ENCODE data around the gene UST.
"Not testable (repeated sequence)": the region's sequence is repeated elsewhere in the genome, so short reads cannot be mapped to it uniquely, and the experiment has no call there.

UST gene

GRCh38 chr6:148944608-148945007 lies 197.8 kb downstream of the UST start:
- H3K9ac ChIP-seq (ENCODE audit: low read length) = no peak overlapping the region
- DNase-seq (ENCODE audit: low read depth) = no peak

GRCh38 chr6:148945301-148946021 lies 198.6 kb downstream of the UST start:
- H3K4me1 ChIP-seq (ENCODE audit: control insufficient read depth, insufficient read depth, low read length) = peaks cover 22% of the 10 kb centered on the region
- H3K9me3 ChIP-seq (ENCODE audit: control insufficient read depth, low read length) = no peaks in the 10 kb centered on the region
- no peak overlapping the region for H3K9ac ChIP-seq (ENCODE audit: low read length)
- peak; percentile 38 for DNase-seq (ENCODE audit: low read depth)
- no peaks in the 10 kb centered on the region for H3K27me3 ChIP-seq (replicated peaks; ENCODE audit: control insufficient read depth, insufficient read depth, low read length)
- H3K36me3 ChIP-seq (ENCODE audit: control insufficient read depth, insufficient read depth, low read length, severe bottlenecking) = no peaks in the 10 kb centered on the region
- H3K4me3 ChIP-seq (ENCODE audit: low read length) = no peak overlapping the region

More at GRCh38 chr6:148944608-148945007, 197.8 kb downstream of the UST start:
- H3K4me1 ChIP-seq (ENCODE audit: control insufficient read depth, insufficient read depth, low read length) = peaks cover 22% of the 10 kb centered on the region
- H3K36me3 ChIP-seq (ENCODE audit: control insufficient read depth, insufficient read depth, low read length, severe bottlenecking) = no peaks in the 10 kb centered on the region
- H3K9me3 ChIP-seq (ENCODE audit: control insufficient read depth, low read length) = no peaks in the 10 kb centered on the region
- H3K4me3 ChIP-seq (ENCODE audit: low read length) = no peak overlapping the region
- H3K27me3 ChIP-seq (replicated peaks; ENCODE audit: control insufficient read depth, insufficient read depth, low read length) = no peaks in the 10 kb centered on the region

DNA sequence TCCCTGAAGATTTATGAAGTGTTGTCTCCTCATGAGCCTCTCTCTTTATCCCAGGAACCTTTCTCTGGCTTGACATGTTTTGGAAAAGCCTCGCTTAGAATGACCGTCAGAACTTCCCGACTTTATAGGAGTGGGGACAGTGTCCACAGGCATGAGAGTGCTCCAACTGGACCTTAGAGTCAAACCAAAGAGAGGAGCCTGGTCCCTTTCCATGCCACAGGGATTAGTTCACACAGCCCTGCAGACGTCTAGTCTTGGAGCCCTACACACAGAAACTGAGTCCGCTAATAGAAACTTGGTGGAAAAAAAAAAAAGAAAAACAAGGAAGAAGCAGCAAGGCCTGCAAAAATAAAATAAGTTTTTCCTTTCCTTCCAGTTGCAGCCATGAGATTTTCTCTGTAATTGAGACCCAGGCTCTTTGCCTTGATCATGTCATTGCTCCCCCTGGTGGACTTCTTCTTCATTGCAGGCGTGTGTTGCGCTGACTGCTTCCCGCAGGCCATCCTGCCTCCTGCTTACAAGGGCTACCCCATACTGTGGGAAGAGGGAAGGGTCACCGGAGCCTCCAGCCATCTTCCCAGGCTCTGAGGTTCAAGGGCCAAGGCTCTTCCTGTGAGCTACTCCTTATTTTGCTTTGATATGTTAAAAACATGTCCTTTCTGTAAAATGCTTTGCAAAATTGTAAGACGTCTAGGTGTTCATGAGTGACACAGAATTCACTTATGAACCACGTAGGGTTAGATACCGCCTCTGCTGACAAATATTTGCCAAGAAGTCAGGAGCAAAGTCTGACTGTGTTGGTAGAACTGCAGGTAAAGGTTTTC lies 201.0 kb downstream of the UST start:
- no peaks in the 10 kb centered on the region for H3K36me3 ChIP-seq (ENCODE audit: control insufficient read depth, insufficient read depth, low read length, severe bottlenecking)
- peaks cover 31% of the 10 kb centered on the region for H3K4me1 ChIP-seq (ENCODE audit: control insufficient read depth, insufficient read depth, low read length)
- peak; percentile 95 for DNase-seq (ENCODE audit: low read depth)
- H3K4me3 ChIP-seq (ENCODE audit: low read length) = no peak overlapping the region
- H3K27me3 ChIP-seq (replicated peaks; ENCODE audit: control insufficient read depth, insufficient read depth, low read length) = no peaks in the 10 kb centered on the region
- H3K9ac ChIP-seq (ENCODE audit: low read length) = no peak overlapping the region
- H3K9me3 ChIP-seq (ENCODE audit: control insufficient read depth, low read length) = no peaks in the 10 kb centered on the region

- DNase-seq (ENCODE audit: low read depth) = no peak
- peak overlapping the region; percentile 19 for H3K9ac ChIP-seq (ENCODE audit: low read length)
- no peaks in the 10 kb centered on the region for H3K9me3 ChIP-seq (ENCODE audit: control insufficient read depth, low read length)
- no peaks in the 10 kb centered on the region for H3K27me3 ChIP-seq (replicated peaks; ENCODE audit: control insufficient read depth, insufficient read depth, low read length)
- H3K4me3 ChIP-seq (ENCODE audit: low read length) = no peak overlapping the region
- H3K4me1 ChIP-seq (ENCODE audit: control insufficient read depth, insufficient read depth, low read length) = peaks cover 18% of the 10 kb centered on the region
- H3K36me3 ChIP-seq (ENCODE audit: control insufficient read depth, insufficient read depth, low read length, severe bottlenecking) = no peaks in the 10 kb centered on the region
Measured at GRCh38 chr6:148951662-148952061, 204.8 kb downstream of the UST start.

DNA sequence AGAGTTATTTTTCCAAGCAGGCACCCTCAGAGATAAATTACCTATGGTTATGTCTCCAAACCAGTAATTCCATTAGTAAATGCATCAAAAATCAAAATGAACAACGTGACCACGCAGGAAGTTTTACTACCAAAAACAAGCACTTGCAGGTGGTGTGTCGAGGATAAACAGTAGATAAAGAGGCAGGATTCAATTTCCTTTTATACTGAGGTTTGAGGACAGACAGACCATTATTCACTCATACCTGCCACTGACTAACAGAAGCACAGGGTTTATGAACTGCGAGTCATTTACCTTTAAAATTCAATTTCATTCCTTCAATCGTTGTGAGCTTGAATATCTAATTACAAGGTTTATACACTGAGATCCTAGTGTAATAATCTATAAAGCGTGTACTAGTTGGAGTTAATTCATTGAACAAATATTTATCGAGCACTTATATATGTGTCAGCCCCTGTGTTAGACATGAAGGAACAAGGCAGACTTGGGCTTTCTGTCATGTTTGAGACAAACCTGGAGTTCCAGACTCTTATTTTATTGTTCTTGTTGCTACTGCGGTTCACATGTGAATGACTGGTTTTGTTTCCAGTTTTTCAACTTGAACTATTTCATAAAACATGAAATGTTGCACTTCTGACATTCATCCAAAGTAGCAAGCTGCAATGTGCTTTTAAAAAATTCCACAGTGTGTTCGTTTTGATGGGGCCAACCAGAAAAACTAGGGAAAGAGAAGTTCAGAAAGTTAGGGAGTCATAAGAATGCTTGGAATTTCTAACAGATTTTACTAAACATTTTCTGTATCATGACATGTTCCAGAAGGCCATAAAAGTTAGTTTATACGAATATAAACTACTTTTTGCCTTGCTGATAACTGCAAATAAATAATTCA lies 205.6 kb downstream of the UST start:
- Histone ChIP-seq H3K9me3 (ENCODE audit: control insufficient read depth, low read length) (no peaks in the 10 kb centered on the region), H3K4me3 (ENCODE audit: low read length) (peak overlapping the region; percentile 45), H3K9ac (ENCODE audit: low read length) (peak overlapping the region; percentile 36), H3K4me1 (ENCODE audit: control insufficient read depth, insufficient read depth, low read length) (peaks cover 18% of the 10 kb centered on the region), H3K36me3 (ENCODE audit: control insufficient read depth, insufficient read depth, low read length, severe bottlenecking) (no peaks in the 10 kb centered on the region), H3K27me3 (replicated peaks; ENCODE audit: control insufficient read depth, insufficient read depth, low read length) (no peaks in the 10 kb centered on the region)
- peak; percentile 73 for DNase-seq (ENCODE audit: low read depth)

DNA sequence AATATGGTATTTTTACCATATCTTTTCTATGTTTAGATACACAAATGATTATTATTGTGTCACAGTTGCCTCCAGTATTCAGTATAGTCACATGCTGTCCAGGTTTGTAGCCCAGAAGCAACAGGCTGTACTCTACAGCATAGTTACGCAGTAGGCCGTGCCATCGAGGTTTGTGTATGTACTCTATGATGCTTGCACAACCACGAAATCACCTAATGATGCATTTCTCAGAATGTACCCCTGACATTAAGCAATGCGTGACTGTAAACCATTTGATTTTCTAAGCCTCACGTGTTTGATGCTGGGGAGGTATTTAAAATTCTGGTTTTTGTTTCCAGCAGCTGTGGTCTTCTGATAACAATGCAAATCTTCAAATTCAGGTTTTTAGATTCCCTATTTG lies 207.6 kb downstream of the UST start:
- Histone ChIP-seq H3K9ac (ENCODE audit: low read length) (no peak overlapping the region), H3K9me3 (ENCODE audit: control insufficient read depth, low read length) (no peaks in the 10 kb centered on the region), H3K27me3 (replicated peaks; ENCODE audit: control insufficient read depth, insufficient read depth, low read length) (no peaks in the 10 kb centered on the region), H3K4me3 (ENCODE audit: low read length) (no peak overlapping the region), H3K36me3 (ENCODE audit: control insufficient read depth, insufficient read depth, low read length, severe bottlenecking) (no peaks in the 10 kb centered on the region), H3K4me1 (ENCODE audit: control insufficient read depth, insufficient read depth, low read length) (peaks cover 14% of the 10 kb centered on the region)
- DNase-seq (ENCODE audit: low read depth) = no peak

- peaks cover 14% of the 10 kb centered on the region for H3K4me1 ChIP-seq (ENCODE audit: control insufficient read depth, insufficient read depth, low read length)
- no peaks in the 10 kb centered on the region for H3K27me3 ChIP-seq (replicated peaks; ENCODE audit: control insufficient read depth, insufficient read depth, low read length)
- no peaks in the 10 kb centered on the region for H3K36me3 ChIP-seq (ENCODE audit: control insufficient read depth, insufficient read depth, low read length, severe bottlenecking)
- DNase-seq (ENCODE audit: low read depth) = no peak
- no peaks in the 10 kb centered on the region for H3K9me3 ChIP-seq (ENCODE audit: control insufficient read depth, low read length)
- no peak overlapping the region for H3K4me3 ChIP-seq (ENCODE audit: low read length)
- no peak overlapping the region for H3K9ac ChIP-seq (ENCODE audit: low read length)
Measured at GRCh38 chr6:148954934-148955333, 208.1 kb downstream of the UST start.

GRCh38 chr6:148955441-148955840 lies 208.6 kb downstream of the UST start:
- no peaks in the 10 kb centered on the region for H3K9me3 ChIP-seq (ENCODE audit: control insufficient read depth, low read length)
- H3K4me3 ChIP-seq (ENCODE audit: low read length) = no peak overlapping the region
- no peak for DNase-seq (ENCODE audit: low read depth)
- H3K9ac ChIP-seq (ENCODE audit: low read length) = no peak overlapping the region
- no peaks in the 10 kb centered on the region for H3K36me3 ChIP-seq (ENCODE audit: control insufficient read depth, insufficient read depth, low read length, severe bottlenecking)
- no peaks in the 10 kb centered on the region for H3K27me3 ChIP-seq (replicated peaks; ENCODE audit: control insufficient read depth, insufficient read depth, low read length)
- H3K4me1 ChIP-seq (ENCODE audit: control insufficient read depth, insufficient read depth, low read length) = peaks cover 14% of the 10 kb centered on the region

DNA sequence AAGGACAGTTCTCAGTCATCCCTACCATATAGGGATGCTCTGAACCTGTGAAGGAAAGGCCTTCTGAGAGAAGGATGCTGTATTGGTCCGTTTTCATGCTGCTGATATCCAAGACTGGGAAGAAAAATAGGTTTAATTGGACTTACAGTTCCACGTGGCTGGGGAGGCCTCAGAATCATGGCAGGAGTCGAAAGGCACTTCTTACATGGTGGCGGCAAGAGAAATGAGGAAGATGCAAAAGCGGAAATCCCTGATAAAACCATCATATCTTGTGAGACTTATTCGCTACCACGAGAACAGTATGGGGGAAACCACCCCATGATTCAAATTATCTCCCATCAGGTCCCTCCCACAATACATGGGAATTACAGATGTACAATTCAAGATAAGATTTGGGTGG lies 209.3 kb downstream of the UST start:
- not testable (repeated sequence) for H3K9me3 ChIP-seq (ENCODE audit: control insufficient read depth, low read length); DNase-seq (ENCODE audit: low read depth); H3K4me3 ChIP-seq (ENCODE audit: low read length); H3K9ac ChIP-seq (ENCODE audit: low read length); H3K27me3 ChIP-seq (replicated peaks; ENCODE audit: control insufficient read depth, insufficient read depth, low read length); H3K36me3 ChIP-seq (ENCODE audit: control insufficient read depth, insufficient read depth, low read length, severe bottlenecking)
- peaks cover 14% of the 10 kb centered on the region for H3K4me1 ChIP-seq (ENCODE audit: control insufficient read depth, insufficient read depth, low read length)

DNA sequence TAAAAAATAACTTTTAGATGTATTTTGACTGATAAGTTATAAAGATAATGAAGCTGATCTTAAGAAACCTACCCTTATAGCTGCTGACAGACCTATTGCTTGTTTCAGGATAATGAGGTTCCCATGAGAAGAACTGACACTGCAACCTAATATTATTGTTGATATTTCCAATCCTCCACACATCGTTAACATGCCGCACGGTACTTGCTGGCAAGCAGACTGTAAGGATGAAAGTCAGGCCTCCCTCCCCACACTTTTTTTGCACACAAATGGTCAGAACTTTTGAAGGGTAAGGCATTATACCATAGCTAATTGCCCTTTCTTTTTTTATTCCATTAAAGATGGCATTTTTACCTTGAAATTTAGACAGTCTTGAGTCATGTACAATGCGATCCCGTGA lies 210.9 kb downstream of the UST start:
- H3K36me3 ChIP-seq (ENCODE audit: control insufficient read depth, insufficient read depth, low read length, severe bottlenecking) = no peaks in the 10 kb centered on the region
- no peaks in the 10 kb centered on the region for H3K9me3 ChIP-seq (ENCODE audit: control insufficient read depth, low read length)
- no peak overlapping the region for H3K9ac ChIP-seq (ENCODE audit: low read length)
- no peak overlapping the region for H3K4me3 ChIP-seq (ENCODE audit: low read length)
- no peaks in the 10 kb centered on the region for H3K27me3 ChIP-seq (replicated peaks; ENCODE audit: control insufficient read depth, insufficient read depth, low read length)
- peaks cover 5% of the 10 kb centered on the region for H3K4me1 ChIP-seq (ENCODE audit: control insufficient read depth, insufficient read depth, low read length)
- DNase-seq (ENCODE audit: low read depth) = no peak

- no peak overlapping the region for H3K9ac ChIP-seq (ENCODE audit: low read length)
- no peaks in the 10 kb centered on the region for H3K36me3 ChIP-seq (ENCODE audit: control insufficient read depth, insufficient read depth, low read length, severe bottlenecking)
- no peaks in the 10 kb centered on the region for H3K27me3 ChIP-seq (replicated peaks; ENCODE audit: control insufficient read depth, insufficient read depth, low read length)
- no peak for DNase-seq (ENCODE audit: low read depth)
- H3K9me3 ChIP-seq (ENCODE audit: control insufficient read depth, low read length) = no peaks in the 10 kb centered on the region
- H3K4me3 ChIP-seq (ENCODE audit: low read length) = no peak overlapping the region
- H3K4me1 ChIP-seq (ENCODE audit: control insufficient read depth, insufficient read depth, low read length) = no peaks in the 10 kb centered on the region
Measured at GRCh38 chr6:148959008-148959407, 212.2 kb downstream of the UST start.
